ENCODE measurements around the gene BCL11B.

Gene BCL11B

GRCh38 chr14:99267381-99267780 is 4.6 kb downstream of the BCL11B start:
- no peak for DNase-seq

GRCh38 chr14:99266181-99267178 is 5.5 kb downstream of the BCL11B start:
- DNase-seq = peak; percentile 93

GRCh38 chr14:99265571-99265970 is 6.4 kb downstream of the BCL11B start:
- DNase-seq = no peak

GRCh38 chr14:99264691-99265450 is 7.1 kb downstream of the BCL11B start:
- DNase-seq = peak; percentile 36

- DNase-seq = no peak
These were observed 8.2 kb downstream of the BCL11B start for GRCh38 chr14:99263564-99264330.

GRCh38 chr14:99262977-99263448 is 9.0 kb downstream of the BCL11B start:
- no peak for DNase-seq

GRCh38 chr14:99261912-99262787 is 9.8 kb downstream of the BCL11B start:
- DNase-seq = peak; percentile 83

- peak; percentile 33 for DNase-seq
These were observed 11.1 kb downstream of the BCL11B start for GRCh38 chr14:99260587-99261551.

- no peak for DNase-seq
These were observed 11.9 kb downstream of the BCL11B start for GRCh38 chr14:99260116-99260515.

- peak; percentile 35 for DNase-seq
These were observed 12.9 kb downstream of the BCL11B start for GRCh38 chr14:99258876-99259726.

GRCh38 chr14:99258341-99258861 is 13.6 kb downstream of the BCL11B start:
- DNase-seq = no peak

- peak; percentile 32 for DNase-seq
These were observed 14.2 kb downstream of the BCL11B start for GRCh38 chr14:99257673-99258221.

- DNase-seq = peak; percentile 7
These were observed 14.8 kb downstream of the BCL11B start for GRCh38 chr14:99257122-99257672.

- peak; percentile 16 for DNase-seq
These were observed 15.5 kb downstream of the BCL11B start for GRCh38 chr14:99256483-99256874.

GRCh38 chr14:99255621-99256482 is 16.1 kb downstream of the BCL11B start:
- peak; percentile 17 for DNase-seq

GRCh38 chr14:99254328-99255009 is 17.5 kb downstream of the BCL11B start:
- DNase-seq = peak; percentile 5

- DNase-seq = peak; percentile 3
These were observed 18.1 kb downstream of the BCL11B start for GRCh38 chr14:99253890-99254289.

Measured in activated CD4-positive, alpha-beta T cell treated with anti-CD3 and anti-CD28 coated beads for 48 hours (primary cell).